ENCODE data around the gene ARX.

DNA sequence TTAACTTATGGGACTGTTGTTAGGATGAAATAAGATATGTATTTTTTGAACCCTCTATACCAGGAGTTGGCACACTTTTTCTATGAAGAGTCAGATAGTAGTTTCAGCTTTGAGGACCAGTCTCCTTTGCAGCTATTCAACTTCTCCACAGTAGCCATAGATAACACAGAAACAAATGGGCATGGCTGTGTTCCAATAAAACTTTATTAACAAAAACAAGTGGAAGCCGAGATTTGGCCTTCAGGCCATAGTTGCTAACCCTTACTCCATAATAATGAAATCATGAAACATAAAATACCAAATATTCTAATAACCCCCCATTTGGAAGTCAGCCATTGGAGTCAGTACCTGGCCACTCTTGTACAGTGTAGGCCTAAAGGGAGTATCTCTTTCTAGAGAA, 30.6 kb downstream of the ARX start:
- TF ChIP-seq, protein P1, sequence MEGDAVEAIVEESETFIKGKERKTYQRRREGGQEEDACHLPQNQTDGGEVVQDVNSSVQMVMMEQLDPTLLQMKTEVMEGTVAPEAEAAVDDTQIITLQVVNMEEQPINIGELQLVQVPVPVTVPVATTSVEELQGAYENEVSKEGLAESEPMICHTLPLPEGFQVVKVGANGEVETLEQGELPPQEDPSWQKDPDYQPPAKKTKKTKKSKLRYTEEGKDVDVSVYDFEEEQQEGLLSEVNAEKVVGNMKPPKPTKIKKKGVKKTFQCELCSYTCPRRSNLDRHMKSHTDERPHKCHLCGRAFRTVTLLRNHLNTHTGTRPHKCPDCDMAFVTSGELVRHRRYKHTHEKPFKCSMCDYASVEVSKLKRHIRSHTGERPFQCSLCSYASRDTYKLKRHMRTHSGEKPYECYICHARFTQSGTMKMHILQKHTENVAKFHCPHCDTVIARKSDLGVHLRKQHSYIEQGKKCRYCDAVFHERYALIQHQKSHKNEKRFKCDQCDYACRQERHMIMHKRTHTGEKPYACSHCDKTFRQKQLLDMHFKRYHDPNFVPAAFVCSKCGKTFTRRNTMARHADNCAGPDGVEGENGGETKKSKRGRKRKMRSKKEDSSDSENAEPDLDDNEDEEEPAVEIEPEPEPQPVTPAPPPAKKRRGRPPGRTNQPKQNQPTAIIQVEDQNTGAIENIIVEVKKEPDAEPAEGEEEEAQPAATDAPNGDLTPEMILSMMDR (IDR thresholded peaks at IDR 0.05 in 8 of 11, conservative IDR thresholded peaks at IDR 0.05 in 3 of 11), result no peak
- TF ChIP-seq POLR2A (IDR thresholded peaks at IDR 0.05) (no peak), POLR2AphosphoS5 (IDR thresholded peaks at IDR 0.05) (no peak)

Measured in spleen (tissue), 7 donors.